HG02642 (cell line): Measurements from ENCODE around the gene OSBPL5.
"Not testable (repeated sequence)": the region's sequence is repeated elsewhere in the genome, so short reads cannot be mapped to it uniquely, and the experiment has no call there.

Experiments
- ATAC-seq: cut with Tn5 transposase; IDR thresholded peaks from one replicate; pipeline ENCODE4 v1.9.1; 2021; ENCODE audit warnings: mild to moderate bottlenecking; ENCODE audit not compliant: unreplicated experiment, poor library complexity

The OSBPL5 gene

DNA sequence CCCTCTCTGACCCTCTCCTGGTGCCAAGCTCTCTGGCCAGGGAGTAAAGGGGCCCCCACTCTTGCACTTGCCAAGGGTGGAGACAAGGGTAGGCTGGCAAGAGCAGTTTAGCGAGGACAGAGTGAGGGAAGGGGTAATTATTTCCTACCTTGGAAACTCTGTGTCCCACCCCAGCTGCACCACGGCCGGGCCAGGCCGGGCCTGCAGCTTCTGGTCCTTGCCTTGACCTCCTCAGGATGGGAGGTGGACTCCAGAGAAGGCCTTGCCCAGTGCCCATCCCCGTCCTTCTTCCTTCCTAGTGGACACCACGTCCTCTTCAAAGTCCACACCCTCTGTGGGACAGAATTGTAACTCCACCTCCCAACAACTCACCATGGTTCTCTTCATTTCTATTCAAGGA, 18.4 kb upstream of the OSBPL5 start:
- no peak for ATAC-seq

DNA sequence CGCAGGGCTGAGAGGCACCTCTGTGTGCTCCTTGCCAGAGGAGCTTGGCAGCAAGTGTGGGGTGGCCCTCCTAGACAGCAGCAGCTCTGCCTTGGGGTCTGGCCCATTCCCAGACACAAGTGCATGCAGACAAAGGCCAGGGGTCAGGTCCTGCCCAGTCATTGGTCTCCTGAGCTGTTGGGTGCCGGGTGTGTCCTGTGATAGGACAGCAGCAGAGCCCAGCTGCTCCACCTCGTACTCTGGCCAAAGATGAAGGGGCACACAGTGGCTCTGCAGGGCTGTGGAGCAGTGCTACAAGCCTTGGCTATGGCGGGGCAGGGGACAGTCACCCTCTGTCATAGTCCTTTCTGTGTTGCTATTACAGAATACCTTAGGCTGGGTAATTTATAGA, 17.3 kb upstream of the OSBPL5 start:
- no peak for ATAC-seq

DNA sequence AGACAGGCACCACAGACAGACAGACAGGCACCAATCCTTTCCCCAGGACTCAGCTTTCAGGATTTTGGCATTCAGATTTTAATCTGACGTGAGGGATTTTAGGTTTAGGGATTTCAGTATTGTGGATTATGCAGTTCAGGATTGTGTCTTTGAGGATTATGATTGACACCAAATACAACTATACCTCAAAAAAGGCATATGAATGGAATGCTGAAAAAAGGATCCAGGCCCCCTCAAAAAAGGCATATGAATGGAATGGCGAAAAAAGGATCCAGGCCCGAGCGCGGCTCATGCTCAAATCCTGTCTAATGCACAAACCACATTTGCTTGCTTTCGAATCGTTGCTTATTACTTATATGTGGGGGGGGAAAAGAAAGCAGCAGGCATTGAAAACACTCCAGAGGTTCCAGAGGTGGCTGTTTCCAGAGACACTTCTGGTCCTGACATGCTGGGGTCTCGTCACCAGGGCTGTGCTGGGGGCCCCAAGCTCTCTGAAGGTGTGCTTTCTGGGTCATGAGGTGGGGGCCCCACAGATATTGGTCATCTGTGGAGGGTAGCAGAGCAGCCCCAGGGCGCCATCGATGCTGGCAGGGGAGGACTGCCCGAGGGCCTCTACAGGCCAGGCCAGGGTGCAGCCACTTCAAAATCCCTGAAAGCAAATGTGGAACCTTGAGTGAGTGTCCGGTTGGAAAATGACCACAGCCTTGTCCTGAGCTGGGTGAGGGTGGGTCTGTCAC, 16.8 kb upstream of the OSBPL5 start:
- ATAC-seq = no peak

DNA sequence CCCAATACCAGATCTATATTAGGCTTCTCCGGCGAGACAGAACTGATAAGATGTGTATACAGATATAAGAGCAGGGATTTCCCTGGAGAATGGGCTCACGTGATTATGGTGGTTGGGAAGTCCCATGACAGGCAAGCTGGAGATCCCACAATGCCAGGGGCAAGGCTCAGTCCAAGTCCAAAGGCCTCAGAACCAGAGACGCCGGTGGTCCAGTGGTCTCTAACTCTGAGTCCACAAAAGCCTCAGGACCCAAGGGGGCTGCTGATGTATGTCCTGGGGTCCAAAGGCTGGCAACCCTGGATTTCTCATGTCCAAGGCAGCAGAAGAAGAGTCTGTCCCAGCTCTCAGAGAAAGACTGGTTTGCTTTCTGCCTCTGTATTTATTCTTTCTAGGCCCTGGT, 15.8 kb upstream of the OSBPL5 start:
- ATAC-seq = no peak

DNA sequence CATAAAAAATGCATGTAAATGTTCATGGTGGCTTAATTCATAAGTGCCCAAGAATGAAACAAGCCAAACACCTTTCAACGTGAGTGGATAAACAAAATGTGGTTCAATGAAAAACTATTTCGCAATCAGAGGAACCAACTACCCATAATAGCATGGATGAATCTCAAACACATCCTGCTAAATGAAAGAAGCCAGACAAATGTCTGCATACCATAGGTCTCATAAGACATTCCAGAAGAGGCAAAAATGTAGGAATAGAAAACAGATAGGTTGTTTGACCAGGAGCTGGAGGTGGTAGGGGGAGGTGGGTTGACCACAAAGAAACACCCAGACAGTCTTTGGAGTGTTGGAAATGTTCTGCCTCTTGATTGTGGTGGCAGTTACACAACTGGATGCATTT, 13.2 kb upstream of the OSBPL5 start:
- no peak for ATAC-seq

DNA sequence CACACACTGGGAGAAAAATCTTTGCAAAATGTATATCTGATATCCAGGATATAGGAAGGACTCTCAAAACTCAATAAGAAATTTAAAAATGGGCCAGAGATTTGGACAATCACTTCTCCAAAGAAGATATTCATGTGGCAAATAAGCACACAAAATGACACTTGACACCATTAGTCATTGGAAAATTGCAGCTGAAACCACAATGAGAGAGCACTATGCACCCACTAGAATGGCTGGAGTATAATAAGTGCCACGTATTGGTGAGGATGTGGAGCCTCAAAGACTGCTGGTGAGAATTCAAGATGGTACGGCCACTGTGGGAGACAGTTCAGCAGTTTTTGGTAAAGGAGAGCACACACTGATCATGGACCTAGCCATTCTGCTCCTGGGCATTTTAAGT, 12.8 kb upstream of the OSBPL5 start:
- no peak for ATAC-seq

DNA sequence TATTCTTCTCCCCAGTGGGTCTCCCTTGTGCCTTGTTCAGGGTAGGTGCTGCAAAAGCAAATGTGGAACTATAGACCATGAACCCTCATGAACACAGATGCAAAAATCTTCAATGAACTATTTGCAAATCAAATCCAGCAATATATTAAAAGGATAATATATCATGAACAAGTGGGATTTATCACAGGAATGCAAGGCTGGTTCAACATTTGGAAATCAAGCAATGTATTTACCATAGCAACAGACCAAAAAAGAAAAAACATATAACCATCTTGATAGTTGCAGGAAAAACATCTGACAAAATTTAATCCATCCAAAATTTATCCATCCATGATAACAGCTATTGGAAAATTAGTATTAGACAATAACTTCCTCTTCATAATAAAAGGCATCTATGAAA, 11.4 kb upstream of the OSBPL5 start:
- ATAC-seq = no peak

DNA sequence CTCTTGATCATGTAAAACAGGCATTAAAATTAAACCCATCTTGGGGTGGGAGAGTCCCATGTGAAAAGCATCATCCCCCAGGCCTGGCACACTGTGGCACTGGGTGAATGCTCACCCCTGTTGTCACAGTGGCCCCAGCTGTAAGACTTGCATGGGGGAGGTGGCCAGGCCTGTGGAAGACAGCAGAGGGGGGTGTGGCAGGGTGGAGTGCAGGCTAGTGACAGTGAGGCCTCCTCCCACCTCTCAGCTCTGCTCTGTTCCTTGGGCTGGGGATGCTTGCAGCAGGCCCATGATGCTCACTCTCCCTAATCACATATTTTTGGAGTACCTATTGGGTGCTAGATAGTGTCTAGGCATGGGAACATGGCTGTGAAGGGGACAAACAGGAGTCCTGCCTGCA, 10.1 kb upstream of the OSBPL5 start:
- ATAC-seq = no peak

DNA sequence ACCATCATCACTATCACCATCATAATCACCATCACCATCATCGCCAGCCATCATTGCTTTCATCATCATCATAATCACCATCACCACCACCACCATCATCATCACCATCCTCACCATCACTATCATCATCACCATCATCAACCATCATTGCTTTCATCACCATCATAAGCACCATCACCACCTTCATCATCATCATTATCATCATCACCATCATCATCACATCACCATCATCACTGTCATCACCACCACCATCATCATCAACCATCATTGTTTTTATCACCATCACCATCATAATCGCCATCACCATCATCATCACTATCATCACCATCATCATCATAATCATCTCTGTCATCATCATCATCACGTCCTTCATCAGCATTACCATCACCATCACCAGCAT, 9.3 kb upstream of the OSBPL5 start:
- ATAC-seq = no peak

DNA sequence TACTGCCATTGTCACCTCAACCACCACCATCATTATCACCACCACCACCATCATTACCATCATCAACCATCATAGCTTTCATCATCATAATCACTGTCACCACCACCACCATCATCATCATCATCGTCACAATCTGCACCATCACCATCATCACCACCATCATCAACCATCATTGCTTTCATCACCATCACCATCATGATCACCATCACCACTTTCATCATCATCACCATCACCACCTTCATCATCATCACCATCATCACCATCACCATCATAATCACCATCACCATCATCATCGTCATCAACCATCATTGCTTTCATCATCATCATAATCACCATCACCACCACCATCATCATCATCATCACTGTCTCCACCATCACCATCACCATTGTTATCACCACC, 8.7 kb upstream of the OSBPL5 start:
- no peak for ATAC-seq

DNA sequence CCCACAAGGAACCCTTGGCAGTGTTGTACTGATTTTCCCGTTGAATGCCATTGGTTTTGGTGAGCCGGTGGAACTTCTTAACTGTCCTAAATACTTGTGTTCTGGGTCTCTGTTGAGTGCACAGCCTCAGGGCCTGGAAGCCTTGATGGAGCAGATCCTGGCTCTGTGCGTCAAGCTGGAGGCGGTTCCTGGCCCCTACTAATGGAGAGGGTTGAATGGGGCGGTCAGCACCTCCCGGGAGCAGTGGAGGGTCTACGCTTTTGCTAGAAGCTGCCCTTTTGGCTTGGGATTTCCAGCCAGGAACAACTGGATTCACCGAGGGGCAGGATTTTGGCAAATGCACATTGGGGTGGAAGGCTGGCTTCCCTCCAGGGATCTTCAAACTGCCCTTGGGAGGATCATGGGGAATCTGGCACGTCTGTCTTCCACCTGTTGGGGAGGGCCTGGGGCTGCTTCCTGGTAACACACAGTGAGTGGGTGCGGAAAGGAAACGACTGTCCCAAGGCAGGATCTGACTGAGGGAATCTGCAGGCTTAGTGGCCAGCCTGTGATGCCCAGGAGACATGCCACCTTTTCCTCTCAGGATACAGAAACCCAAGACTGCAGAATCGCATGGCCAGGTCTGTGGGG, 6.9 kb upstream of the OSBPL5 start:
- ATAC-seq = no peak

DNA sequence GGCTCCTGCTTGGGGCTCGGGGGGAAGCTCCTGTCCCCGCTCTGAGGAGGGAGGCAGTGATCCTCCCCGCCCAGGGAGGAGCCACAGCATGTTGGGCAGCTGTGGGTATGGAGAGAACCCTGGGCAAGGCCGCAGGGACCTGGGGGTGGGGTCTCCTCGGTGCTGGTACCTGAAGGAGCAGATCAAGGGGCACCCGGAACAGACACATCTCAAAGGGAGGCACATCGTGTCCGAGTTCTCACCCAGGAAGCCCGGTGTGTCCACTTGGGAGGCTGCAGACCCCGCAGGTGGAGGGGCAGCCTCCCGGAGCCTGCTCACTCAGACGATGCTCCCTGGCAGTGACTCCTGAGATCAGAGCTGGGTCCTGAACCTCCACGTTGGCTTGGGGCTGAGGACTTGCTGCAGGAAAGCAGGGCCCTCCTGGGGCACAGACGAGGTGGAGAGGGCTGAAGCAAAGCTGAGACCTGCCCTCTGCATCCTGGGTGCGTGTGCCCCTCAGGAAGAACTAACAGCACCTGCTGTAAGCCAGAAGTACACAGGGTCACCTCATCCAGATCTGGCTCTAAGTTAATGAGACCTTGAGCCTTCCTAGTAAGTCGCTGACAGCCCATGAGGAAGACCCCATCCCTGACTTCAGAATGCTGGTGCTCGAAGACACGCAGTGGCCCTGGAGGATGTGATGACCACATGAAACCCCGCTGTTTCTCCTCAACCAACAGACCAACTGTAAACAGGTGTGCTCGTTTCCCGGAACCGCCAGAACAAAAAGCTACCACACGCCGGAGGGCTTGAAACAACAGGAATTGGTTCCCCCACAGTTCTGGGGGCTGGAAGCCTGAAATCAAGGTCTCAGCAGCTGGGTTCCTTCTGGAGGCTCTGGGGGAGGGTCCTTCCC, 5.9 kb upstream of the OSBPL5 start:
- no peak for ATAC-seq

DNA sequence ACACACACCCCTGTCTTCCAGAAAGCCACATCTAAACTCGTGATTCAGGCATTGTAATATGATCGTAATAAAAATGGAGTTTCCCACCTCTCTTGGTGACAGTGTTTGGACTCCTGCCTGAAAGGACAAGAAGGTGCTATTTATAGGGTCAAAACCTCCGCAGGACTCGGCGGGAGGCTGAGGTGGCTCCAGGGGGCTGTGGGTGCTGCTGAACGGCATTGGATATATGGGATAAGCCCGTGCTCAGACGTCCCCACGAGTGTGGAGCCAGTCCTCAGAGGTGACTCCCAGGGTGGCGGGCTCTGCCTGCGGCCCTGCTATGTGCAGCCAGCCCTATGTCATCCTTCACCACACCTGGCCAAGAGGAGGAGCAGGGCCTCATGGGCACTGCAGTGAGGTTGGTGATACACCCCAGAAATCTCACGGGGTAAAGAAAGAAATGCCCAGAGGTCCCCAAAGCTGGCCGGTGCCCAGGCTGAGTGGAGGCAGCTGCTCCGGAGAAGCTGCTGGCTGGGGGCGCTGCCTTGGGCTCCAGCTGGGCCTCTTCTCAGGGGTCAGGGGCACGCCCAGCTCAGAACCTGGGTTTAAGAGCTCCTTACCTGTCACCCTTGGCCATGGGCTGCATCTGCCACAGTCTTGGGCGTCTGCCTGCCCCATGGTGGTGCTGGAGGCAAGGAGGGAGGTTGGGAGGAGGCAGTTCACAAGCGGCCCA, 5.1 kb upstream of the OSBPL5 start:
- ATAC-seq = no peak

DNA sequence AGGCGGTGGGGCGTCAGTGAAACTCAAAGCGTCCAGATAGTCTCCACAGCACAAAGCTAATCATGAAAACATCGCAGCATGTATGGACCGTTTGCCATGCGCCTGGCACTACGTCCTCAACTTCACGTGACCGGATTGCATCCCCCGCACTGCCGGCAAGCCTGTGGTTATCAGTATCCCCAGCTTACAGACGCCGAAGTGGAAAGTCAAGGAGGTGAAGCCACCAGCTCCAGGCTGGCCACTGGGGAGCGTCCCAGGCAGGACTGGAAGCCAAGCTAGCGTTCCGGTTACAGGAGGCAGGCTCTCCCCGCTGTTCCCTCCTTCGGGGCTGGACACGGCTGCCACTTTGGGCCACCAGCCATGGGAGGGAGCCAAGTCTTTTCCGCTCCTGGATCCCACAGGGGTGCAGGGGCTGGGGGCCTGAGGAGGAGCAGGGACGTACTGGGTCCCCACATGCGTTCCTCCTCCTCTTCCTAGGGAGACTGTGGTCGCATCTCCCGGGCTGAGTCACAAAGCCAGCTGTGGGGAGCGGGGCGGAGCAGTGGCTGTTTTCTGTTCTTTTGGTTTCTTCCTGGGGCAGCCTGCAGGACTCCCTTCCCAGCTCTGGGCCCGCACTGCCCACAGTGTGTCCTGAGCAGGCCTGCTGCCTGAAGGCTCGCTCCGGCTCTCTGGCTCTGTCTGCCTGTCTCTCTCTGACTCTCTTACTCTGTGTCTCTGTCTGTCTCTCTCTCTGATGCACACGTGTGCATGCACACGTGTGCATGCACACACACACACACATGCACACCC, 4.3 kb upstream of the OSBPL5 start:
- ATAC-seq = no peak

DNA sequence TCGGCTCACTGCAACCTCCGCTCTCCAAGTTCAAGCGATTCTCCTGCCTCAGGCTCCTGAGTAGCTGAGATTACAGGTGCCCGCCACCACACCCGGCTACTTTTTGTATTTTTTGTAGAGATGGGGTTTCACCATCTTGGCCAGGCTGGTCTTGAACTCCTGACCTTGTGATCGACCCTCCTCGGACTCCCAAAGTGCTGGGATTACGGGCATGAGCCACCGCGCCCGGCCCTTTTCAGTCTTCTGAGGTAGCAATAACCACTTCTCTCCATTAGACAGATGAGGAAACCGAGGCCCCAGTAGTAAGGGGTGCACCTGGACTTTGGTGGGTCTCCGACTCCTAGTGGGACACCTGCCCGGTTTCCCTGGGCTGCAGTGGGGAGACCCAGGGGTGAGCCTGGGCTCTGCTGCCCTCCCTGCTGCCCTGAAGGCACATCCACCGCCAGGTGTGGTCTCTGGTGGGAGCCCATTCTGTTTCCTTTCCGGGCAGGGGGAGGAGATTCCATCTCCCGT, 3.7 kb upstream of the OSBPL5 start:
- not testable (repeated sequence) for ATAC-seq

DNA sequence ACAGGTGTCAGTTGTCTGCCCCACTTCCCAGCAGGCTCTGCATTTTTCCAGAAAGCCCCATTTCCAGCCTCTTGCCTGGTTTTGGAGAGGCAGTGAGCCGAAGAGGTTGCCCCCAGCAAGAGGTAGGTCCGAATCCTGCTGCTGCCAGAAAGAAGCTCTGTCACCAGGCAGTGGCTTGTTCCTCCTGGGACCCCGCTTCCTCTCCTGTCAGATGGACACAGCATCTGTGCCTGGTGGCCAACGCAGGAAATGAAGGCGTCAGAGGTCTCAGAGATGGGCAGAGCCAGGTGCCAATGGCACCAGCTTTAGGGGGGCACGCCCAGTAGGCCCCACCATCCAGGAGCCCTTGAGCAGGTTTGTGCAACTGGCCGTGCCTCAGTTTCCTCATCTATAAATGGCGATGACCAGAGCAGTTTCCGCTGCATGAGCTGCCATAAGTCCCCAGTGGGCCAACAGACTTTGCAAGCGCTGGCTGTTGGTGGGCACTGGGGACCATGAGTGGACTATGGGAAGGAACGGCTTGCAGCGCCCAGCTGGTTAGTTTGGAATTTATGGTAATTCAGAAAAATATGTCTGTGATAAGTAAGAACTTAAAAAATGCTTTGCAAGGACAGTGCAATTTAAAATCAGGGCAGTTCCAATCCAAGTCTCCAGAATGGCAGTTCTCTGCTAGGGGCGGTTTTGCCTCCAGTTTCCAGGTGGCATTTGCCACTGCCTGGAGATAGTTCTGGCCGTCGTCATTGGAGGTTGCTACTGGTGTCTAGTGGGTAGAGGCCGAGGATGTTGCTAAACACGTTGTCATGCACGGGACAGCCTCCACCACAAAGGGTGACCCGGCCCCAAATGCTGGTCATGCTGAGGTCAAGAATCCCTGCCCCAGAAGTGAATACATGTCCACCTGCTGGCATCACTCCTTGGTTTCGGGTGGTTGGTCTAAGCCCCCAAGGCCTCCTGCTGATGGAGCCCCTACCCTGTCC, 2.3 kb upstream of the OSBPL5 start:
- no peak for ATAC-seq

DNA sequence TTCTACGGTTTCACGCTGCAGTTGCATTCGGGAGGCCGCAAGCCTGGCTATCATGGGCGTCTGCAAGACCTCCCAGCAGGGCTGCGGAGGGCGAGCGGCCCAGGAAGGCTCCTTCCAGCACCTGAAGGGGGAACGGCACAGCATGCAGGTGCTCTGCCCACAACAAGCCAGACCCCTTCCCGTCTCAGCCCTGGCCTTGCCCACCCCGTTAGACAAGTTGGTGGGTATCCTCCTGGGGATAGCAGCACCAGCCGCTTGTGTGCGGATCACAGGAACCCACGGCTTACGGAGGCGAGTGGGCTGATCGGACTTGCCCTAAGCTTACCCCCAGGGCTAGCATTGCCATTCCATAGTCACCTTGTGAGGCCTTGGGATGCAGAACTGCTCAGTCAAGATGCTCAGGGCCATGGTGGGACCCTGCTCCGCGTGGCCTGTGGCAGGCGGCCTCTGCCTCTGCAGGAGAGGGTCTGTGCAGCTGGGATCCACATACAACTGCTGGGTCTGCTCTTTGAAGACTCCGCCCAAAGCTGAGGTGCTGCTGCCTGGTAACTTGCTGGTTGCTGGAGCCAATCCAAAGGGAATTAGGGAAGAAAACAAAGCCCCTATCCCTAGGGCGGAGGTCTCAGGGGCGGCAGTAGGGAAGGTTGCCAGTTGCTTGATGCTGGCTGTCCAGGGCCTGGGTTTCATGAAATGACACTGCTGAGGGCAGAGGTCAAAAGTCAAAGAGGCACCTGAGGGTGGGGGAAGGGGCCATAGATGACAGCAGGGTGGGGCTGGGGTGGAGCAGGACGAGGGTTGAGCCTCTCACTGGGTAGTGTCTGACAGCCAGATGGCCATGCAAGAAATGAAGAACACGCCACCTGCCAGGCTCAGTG, 1.4 kb upstream of the OSBPL5 start:
- no peak for ATAC-seq

DNA sequence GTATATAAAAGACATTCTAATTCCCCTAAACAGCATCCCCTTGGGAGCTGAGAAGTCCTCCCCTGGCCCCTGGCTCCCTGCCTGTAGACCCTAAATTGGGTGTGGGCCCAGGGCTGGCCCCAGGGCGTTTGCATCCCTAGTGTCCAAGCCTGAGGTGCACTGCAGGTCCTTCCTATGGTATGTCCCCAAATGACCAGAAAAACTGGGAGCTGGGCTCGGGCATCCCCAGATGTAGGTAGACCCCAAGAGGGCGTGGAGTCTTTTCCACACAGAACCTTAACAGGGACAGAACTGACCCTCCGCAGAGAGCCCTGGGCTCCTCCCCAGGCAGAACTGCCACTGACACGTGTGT, 782 bp upstream of the OSBPL5 start:
- ATAC-seq = no peak
